Loucy (cell line): ENCODE data around the gene EFCAB9.

Experiments used
- EZH2phosphoT487 ChIP-seq: fragments of 200-600 bp; IDR thresholded peaks from 2 replicates; pipeline ENCODE4 v1.6.1; 2018; ENCODE audit warnings: antibody characterized with exemption, mild to moderate bottlenecking, moderate library complexity, borderline replicate concordance
- TF ChIP-seq, protein P1 (sequence below): fragments of 200-600 bp; sonication (generic); conservative IDR thresholded peaks from 2 replicates; pipeline ENCODE4 v1.5.1; 2014; ENCODE audit warnings: mild to moderate bottlenecking, antibody characterized with exemption, low read length

DNA sequence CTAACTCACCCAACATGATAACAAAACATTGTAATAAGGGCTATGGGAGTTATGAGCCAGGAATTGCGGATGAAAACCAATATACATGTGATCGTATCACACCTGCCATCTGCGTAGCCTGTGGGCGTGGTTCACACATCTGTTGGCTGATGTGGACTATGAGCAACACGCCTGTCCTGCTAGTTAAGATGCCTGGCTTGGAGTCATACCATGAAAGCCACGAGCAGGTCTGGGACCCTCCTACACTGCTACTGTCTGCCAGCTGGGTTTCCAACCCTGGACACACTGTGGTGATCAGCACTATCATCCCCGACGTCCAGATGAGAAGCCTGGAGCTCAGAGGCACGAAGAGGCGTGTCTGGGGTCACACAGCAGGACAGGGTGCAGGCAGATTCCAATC lies 46.1 kb upstream of the EFCAB9 start:
- TF ChIP-seq, protein P1, sequence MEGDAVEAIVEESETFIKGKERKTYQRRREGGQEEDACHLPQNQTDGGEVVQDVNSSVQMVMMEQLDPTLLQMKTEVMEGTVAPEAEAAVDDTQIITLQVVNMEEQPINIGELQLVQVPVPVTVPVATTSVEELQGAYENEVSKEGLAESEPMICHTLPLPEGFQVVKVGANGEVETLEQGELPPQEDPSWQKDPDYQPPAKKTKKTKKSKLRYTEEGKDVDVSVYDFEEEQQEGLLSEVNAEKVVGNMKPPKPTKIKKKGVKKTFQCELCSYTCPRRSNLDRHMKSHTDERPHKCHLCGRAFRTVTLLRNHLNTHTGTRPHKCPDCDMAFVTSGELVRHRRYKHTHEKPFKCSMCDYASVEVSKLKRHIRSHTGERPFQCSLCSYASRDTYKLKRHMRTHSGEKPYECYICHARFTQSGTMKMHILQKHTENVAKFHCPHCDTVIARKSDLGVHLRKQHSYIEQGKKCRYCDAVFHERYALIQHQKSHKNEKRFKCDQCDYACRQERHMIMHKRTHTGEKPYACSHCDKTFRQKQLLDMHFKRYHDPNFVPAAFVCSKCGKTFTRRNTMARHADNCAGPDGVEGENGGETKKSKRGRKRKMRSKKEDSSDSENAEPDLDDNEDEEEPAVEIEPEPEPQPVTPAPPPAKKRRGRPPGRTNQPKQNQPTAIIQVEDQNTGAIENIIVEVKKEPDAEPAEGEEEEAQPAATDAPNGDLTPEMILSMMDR: no peak
- no peak for TF ChIP-seq EZH2phosphoT487
